Measurements from ENCODE around the gene PAOX.
"Not testable (repeated sequence)": the region's sequence is repeated elsewhere in the genome, so short reads cannot be mapped to it uniquely, and the experiment has no call there.

The PAOX gene

GRCh38 chr10:133411523-133412380 lies 32.7 kb downstream of the PAOX start:
- FAIRE-seq: no peak

GRCh38 chr10:133412381-133412711 lies 33.3 kb downstream of the PAOX start:
- no peak for FAIRE-seq

- not testable (repeated sequence) for FAIRE-seq
Observed at GRCh38 chr10:133414401-133414800, 35.3 kb downstream of the PAOX start.

- no peak for FAIRE-seq
Observed at GRCh38 chr10:133415752-133416151, 36.7 kb downstream of the PAOX start.

- no peak for FAIRE-seq
Observed at GRCh38 chr10:133418289-133418993, 39.4 kb downstream of the PAOX start.

- FAIRE-seq: no peak
Observed at GRCh38 chr10:133419211-133419950, 40.3 kb downstream of the PAOX start.

GRCh38 chr10:133420028-133420427 lies 41.0 kb downstream of the PAOX start:
- FAIRE-seq: no peak

- FAIRE-seq: no peak
Observed at GRCh38 chr10:133420579-133420978, 41.5 kb downstream of the PAOX start.

- FAIRE-seq: no peak
Observed at GRCh38 chr10:133421336-133422222, 42.5 kb downstream of the PAOX start.

GRCh38 chr10:133422223-133422806 lies 43.3 kb downstream of the PAOX start:
- no peak for FAIRE-seq

GRCh38 chr10:133422807-133423771 lies 44.0 kb downstream of the PAOX start:
- no peak for FAIRE-seq

GRCh38 chr10:133424102-133424501 lies 45.0 kb downstream of the PAOX start:
- not testable (repeated sequence) for FAIRE-seq

- FAIRE-seq: not testable (repeated sequence)
Observed at GRCh38 chr10:133424601-133425000, 45.5 kb downstream of the PAOX start, which contains the start of gene SPRN. Gene SPRN (minus strand): TSS chr10:133424625. CDS start chr10:133423681, 944 bp downstream.

- FAIRE-seq: not testable (repeated sequence)
Observed at GRCh38 chr10:133429571-133429970, 50.5 kb downstream of the PAOX start.

GRCh38 chr10:133431888-133432613 lies 53.0 kb downstream of the PAOX start:
- not testable (repeated sequence) for FAIRE-seq

GRCh38 chr10:133432789-133433188 lies 53.7 kb downstream of the PAOX start:
- FAIRE-seq: not testable (repeated sequence)

- FAIRE-seq: no peak
Observed at GRCh38 chr10:133438711-133439273, 59.7 kb downstream of the PAOX start.

GRCh38 chr10:133439517-133440461 lies 60.7 kb downstream of the PAOX start:
- FAIRE-seq: no peak
